NCI-H774 (cell line): Measurements from ENCODE around the gene CTSE.

ENCODE experiments used
- DNase-seq: peaks from one replicate; lab custom pipeline; 2025; lab: John Stamatoyannopoulos, UW

CTSE gene

DNA sequence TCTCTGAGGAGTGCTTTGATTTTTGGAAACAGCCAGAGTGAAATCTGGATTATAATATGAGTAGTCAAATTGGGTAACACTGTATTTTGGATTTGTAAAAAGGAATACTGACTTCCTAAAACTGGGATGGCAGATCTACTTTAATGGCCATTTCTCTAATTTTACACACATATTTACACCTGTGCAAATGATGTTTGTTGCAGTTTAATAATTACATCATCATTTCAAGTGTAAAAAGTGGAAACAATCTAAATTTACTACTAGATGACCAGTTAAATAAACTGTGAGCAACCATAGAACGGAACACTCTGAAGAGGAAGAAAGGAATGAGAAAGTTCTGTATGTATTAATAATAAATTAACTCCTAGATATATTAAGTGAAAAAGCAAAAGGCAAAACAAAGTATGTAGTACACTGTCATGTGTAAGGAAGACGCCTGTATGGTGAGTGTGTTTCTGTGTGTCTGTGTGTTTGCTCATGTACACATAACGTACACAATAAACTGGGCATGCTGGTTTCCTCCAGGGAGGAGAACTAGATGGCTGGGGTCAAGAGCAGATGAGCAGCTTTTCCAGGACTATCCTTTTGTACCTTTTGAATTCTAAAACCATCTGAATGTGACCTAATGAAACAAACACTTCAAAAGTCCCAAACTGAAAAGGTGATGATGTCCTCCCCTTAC, 26.4 kb upstream of the CTSE start:
- DNase-seq: no peak

DNA sequence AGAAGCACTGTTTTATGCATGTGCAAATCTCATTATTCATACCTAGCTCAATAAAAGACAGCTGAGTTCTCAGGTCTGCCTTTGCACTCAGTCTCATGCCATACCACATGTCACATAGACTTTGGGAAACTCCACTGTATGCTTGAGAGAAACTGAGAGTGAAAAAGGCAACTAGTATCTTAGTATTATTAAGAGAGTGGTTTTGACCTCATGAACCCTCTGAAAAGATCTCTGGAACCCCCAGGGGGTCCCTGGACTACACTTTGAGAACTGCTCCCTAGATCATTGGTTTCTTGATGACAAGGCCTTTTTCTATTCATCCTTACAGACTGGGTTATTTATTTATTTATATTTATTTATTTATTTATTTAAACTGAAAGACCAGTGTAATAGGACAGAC, 25.6 kb upstream of the CTSE start:
- DNase-seq: no peak

DNA sequence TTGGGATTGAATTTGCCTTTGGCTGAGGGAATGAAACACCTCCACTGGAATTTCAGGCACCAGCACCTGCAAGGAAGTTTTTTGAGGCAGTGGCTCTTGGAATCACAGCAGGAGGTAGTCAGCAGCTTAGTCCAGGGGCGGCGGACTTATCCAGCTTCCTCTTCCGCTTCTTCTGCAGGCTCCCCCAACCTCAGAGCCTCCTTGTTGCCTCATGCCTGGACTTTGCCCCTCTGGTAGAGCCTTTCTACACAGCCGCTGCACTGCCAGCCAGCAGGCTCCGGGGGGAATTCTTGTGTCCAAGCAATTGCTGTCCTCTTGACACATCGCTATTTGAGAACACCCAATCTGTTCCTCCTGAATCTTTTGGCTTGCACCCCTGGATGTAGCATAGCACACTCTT, 24.9 kb upstream of the CTSE start:
- DNase-seq: no peak

DNA sequence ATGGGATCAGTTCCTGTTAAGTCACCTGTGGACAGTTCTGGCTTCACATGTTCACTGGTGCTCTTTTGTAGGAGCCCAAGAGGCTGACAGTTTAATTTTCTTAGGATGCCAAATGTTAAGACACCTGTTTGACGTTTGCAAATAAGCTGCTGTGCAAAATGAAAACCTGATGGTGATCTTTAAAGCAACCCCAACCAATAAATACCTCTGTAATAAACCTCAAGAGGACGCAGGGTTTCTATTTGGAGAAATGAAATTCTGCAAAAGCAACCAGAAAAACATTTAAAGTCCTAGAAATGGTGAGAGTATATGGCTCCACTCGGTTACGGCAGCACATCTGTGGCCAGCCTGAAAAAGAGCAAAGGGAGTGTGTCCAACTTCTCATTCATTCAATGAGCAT, 23.6 kb upstream of the CTSE start:
- no peak for DNase-seq

DNA sequence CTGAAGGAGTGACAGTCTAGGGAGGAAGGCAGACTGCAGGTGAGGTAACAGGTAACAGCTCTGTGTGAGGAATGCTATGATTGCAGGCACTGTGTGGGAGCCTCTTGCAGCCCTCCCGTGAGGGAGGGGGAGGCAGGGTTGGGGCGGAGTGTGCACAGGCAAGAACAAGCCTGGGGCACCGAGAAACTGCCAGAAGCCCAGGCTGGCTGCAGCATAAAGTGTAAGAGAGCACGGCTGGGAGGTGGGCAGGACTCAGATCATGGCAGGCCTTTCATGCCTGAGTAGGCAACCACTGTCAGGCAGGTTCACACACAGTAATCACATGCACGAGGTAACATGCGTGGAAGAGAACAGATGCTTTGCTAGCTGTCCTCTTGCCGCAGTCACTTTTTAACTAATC, 17.9 kb upstream of the CTSE start:
- no peak for DNase-seq

DNA sequence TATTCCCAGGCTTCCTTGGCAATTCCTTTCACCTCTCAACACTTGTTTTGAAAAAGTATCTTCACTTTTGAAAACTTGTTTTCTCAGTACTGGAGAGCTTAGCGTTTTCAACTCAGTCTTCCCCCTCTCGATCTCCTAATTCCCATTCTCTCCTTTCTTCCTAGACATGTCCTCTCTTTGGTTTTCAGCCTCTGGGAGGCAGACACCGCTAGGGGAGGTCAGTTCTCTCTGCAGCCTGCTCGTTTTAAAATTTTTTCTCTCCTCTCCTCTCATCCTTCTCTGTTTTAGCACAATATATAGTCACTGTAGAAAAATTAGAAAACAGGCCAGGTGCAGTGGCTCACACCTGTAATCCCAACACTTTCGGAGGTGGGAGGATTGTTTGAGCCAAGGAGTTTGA, 16.6 kb upstream of the CTSE start:
- DNase-seq: no peak

DNA sequence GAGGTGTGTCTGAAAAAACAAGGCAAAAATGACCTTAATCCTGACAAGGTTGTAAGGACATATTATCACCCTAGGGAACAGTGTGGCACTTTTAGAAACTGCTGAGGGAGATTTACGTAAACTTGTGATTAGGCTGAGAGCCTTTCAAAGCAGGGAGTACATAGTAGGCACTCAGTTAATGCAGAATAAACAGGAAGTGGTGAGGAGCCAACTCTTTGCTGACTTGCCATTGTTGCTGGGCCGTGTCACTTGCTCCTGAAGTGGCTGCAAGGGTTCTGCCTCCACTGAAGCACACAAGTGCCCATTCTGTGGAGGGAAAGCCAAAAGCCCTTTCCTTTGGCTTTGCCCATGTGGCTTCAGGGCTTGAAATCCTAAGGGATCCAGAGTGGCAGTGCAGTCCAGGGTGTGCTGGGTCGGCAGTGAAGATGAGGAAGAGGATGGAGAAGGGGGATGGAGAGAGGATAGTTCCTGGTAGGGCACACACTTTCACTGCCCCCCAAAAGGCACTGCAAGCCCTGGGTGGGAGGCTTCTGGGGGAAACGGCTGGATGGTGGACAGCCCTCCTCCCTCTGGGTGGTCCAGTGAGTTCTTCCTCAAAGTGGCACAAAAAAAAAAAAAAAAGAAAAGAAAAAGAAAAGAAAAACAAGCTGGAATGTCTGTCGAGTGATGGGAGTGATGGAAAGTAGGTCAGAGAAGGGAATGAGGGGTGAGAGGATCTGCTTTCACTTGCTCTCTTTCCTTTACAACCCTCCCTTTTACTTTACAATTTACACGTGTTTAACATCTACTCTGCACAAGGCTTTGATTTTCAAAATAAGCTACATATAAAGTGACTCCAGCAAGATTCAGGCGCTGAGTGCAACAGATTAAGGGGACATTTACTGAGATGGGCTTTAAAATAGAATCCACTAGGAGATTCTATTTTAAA, 15.6 kb upstream of the CTSE start:
- DNase-seq: no peak

DNA sequence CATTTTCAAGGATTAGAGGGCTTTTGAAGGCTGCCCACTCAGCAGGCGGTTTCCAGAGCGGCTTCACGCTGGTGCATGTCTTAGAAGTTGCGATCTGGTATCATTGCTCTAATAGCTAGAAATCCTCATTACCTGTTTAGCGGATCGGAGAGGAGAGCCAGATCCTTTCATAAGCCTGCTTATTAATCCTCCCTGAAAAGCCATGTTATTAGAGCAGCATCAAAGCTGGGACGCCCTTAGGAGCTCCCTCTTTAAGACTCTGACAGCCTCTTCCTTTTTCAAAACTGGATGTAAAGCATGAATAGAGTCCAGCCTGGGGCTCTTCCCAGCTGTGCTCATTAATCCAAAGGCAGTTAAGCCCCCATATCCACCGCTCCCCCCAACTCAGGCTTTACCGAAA, 13.9 kb upstream of the CTSE start:
- DNase-seq: no peak

DNA sequence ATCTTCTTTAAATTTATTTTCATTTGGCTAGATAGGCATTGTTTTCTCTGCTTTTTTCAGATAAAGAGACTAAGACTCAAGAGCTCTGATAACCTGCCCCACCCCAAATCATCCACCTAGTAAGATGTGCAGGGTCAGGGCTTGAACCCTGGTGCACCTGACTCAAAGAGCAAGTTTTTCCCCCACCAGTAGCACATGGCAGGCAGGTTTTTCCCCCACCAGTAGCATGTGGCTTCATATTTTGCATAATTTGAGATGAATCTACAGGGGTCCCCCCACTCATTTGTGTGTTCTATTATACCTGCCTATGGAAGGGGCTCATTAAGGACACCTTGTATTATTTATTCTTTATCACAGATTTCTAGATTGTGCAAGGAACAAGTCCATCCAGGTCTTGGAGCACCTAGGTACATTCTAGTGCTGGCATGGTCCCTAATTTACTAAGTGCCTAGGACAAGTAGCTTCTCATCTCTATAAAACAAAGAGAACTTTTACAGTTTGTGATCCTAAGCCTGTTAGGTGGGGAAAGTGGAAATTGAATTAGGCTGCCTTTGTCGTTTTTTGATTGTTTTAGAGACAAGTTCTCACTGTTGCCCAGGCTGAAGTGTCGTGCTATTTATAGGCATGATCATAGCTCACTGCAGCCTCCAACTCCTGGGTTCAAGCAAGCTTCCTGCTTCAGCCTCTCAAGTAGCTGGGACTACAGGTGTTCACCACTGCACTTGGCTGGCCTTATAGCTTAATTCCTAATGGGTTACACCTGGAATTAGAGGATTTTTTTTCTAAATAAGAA, 13.2 kb upstream of the CTSE start:
- DNase-seq: peak; percentile 23

DNA sequence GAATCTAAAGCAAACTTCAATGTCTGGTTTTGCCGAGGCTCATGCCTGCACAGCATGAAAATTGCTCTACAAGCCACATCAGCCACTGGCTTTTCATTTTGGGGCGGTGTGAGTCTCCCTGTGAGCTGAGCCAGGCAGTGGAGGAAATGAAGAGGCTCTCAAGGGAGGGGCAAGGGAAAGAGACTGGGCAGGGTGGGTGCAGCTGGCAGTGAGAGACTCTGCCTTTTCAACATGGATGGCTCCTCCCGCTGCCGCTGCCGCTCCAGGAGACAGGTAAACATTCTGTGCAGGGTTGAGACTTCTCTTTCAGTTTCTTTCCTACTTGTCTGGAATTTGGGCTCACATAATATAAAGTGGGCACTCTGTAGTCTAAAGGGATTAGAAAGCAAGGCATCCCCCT, 11.3 kb upstream of the CTSE start:
- peak; percentile 23 for DNase-seq

DNA sequence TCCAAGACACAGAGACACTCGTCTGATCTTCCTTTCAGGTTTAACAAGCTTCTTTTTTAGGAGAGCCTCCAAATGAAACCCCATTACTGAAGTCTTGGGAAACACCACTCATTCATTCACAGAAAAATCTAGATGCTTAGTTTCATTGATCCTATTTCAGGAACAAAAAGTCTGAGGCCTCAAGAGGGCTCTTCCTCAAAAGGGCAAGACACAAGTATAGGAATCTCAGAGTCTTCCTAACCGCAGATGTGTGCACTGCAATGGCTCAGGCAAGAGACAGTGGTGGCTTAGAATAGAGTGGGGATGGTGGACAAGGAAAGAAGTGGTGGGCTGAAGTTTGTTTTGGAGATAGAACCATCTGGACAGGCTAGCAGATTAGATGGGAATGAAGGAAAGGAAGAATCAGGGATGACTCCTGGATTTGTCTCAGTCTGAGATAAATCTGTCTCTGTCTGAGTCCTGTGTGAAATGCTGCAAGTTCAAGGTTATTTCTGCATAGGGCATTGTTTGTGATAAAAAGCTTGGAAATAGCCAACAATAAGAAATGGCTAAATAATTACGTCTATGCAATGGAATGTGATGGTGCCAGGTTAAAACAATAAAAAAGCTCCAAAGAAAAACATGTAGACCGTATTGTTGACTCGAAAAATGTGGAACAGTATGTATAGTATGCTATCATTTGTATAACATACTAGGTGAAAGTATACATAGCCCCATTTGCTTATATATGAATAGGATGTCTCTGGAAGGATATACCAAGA, 8.9 kb upstream of the CTSE start:
- no peak for DNase-seq

DNA sequence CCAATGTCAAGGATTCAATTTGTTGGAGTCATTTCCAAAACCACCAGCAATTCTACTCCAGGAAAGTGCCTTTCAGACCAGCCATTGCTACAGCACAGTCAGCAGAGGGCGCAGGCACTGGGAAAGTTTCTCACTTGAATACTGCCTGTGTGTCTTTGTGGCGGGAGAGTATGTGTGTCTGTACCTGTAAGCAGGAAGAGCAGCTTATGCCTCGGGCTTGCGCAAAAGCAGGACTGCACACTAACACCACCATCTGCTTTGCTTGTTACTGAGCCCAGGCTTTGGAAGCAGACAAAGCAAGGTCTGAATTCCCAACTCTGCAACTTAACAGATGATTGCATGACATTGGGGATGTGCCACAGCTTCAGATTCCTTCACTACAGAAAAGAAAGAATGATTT, 7.0 kb upstream of the CTSE start:
- DNase-seq: peak; percentile 79

DNA sequence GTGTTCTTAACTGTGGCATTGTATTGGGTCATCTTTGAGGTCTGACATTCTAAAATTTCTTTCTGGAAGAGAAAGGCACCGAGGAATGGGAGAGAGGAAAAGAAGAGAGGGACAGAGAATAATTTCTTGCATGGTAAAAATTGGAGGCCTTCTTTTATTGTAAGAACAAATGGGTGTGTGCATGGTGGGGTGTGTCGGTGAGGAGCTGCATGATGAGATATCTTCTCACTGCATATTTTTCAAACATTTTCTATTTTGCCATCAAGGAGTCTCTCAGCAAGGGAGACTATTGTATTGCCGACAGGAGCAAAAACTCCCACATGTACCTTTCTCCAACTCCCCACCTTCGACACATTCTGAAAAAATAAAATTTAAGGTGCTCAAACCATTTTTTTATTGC, 6.5 kb upstream of the CTSE start:
- no peak for DNase-seq

DNA sequence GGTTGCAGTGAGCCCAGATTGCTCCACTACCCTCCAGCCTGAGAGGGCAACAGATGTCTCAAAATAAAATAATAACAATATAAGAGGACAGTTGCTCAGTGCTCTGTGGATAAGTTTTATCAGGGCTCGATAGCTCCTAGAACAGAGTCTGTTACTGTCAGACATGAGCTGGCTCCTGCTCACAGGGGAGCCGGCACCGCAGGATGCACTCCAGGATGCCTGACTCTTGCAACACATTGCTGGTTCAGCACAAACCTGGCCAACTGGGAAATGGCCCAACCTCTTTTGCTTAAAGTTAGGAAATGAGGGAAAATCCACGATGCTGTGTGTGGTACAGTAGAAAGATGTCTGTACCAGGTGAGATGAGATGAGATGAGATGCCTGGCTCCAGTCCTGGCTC, 5.8 kb upstream of the CTSE start:
- no peak for DNase-seq

DNA sequence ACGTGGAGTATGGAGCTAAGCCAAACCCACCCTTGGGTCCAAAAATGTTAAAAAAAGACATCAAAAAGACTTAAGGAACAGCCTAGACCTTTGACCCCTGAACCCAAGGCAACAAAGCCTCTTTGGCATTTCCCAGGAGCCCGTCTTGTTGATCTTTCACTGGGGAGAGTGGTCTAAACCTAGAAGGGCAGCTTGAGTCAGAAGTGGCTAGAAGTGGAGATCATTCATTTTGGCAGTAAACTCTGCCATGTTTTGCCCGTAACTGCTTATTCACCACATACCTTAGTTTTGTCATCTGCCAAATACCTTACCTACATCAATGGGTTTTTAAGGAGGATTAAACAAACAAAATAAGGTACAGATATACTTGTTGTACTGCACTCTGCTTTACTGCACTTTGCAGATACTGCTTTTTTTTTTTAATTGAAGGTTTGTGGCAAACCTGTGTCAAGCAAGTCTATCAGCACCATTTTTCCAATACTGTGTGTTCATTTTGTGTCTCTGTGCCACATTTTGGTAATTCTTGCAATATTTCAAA, 1.7 kb upstream of the CTSE start:
- DNase-seq: no peak

DNA sequence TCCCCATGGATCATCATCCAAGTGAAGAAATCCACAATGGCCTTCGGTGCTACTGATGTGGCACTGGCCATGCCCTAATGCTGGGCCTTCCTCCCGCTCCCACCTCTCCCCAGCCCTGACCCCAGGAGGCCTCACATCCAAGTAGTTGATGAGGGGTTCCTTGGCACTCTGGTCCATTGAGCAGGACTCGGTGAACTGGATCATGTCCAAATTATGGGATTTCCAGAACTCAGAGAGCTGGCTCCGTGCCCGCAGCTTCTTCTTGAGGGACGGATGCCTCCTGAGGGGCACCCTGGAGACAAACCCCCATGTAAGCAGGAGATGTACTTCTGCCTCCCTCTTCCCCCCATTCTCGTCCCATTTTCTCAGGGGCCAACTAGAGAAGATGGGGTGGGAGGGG, 929 bp downstream of the CTSE start:
- DNase-seq: no peak

DNA sequence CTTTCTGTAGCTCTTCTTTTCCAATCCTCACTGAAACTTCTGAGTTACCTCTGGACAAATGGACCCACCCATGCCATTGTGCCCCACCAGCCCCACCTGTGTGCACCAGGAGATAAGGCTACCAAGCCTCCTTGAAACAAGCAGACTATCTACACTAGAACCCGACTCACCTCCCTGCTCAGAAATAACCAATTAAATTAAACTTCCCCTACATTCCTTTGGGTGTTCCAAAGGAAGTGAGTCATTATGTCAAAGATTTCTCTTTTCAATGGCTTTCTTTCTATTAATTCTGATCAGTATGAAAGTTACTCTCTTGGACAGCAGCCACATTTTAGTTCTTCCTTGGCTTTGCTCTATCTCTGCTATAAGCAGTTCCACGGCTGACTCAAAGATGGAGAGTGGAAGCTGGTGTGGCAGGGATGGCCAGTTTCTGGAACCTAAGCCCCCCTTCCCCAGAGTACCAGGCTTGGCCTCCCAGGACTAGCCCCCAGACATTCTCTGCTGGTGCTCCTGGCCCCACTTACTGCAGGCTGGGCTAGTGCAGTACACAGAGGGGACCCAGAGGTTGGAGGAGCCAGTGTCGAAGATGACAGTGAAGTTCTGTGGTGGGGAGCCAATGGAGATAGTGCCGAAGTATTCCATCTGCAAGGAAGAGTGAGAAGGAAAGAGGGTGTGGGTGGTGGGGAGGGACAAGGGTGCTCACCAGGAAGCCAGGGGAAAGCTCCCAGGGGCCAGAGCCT, 1.9 kb downstream of the CTSE start:
- no peak for DNase-seq

DNA sequence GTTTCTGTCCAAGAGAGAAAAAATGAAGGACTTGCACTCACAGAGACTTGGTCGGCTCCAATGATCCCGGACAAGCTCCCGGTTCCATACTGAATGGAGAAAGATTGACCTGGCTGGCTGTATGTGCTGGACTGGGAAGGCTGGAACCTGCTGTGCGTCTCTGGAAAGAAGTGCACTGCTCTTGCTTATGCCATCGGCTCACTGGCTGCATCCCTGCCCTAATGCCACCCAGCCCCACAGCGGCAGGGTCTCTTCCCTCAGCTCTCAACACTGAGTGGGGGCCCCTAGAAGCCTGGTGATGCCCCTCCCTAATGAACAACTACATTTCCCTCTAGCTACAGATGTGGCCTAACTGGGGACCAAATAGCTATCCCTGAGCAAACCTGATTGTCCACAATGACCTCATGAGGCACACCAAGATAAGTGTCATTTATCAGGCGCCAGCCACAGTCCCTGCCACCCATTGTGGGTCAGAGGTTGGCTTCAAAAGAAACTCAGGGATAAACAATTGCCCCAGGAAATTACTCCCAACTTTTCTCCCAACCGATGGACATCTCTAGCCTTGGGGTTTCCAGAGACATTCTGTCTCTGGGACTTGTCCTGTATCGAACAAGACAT, 2.6 kb downstream of the CTSE start:
- no peak for DNase-seq

DNA sequence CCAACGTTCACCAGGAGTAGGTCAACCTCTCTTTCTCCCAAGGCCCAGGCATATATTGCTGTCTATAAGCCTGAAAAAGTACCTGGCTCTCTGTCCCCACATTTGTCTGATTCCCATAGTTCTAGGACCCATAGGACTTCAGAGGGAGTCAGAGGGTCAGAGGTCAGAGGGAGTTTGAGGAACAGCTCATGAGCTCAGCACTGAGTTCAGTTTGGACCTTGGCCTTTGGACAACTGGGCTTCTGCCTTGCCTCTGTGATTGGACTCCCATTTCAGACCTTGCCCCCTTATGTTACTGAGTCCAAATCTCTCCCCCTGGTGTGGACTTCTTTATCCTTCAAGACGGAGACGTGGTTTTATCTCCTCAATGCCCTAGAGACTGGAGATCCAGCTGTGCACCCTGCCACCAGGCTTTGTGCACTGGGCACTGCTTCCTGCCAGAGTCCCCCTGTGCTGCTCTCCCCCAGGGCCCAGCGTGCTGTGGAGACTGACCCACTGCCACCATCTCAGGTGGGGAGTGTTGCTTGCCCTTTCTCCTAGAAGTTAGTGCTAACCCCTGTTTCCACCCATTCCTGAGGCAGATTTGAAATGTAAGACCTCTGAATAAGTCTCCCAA, 3.2 kb downstream of the CTSE start:
- no peak for DNase-seq

DNA sequence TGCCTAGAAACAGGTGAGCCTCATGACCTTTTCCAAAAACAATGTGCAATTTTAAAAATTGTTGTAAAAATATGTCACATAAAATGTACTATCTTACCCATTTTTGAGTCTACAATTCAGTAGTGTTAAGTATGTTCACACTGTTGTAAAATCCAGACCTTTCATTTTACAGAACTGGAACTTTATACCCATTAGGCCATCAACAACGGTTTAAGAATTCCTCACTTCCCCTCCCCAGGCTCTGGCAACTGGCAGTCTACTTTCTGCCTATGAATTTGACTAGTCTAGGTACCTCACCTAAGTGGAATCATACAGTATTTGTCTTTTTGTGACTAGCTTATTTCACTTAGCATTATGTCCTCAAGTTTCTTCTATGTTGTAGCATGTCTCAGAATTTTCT, 8.6 kb downstream of the CTSE start:
- DNase-seq: no peak
